H1 (cell line): ENCODE data around the gene KLHL26.

Experiments used
- KDM4A ChIP-seq: IDR thresholded peaks from one replicate; pipeline ENCODE4 v1.7.1; 2012; ENCODE audit warnings: low read depth, mild to moderate bottlenecking, moderate library complexity, low read length, inconsistent platforms; ENCODE audit not compliant: severe bottlenecking
- POLR2AphosphoS5 ChIP-seq: IDR thresholded peaks from 2 replicates; pipeline ENCODE4 v1.6.1; 2011; ENCODE audit warnings: low read depth, low read length
- SUZ12 ChIP-seq: fragments of 200-600 bp; sonication (generic); IDR thresholded peaks from 2 replicates; pipeline ENCODE4 v1.6.1; 2012; ENCODE audit warnings: mild to moderate bottlenecking, inconsistent platforms, low read length, moderate library complexity, mixed read lengths
- TF ChIP-seq, protein P1 (sequence below), 3 experiments: IDR thresholded peaks; 1 replicate in 2 of 3; 2 replicates in 1 of 3; pipeline versions ENCODE4 v1.5.1 to v1.6.1; 2011; ENCODE audit warnings: low read length in 3 of 3, mild to moderate bottlenecking in 3 of 3, inconsistent platforms in 2 of 3, low read depth in 1 of 3, moderate library complexity in 1 of 3; ENCODE audit not compliant: insufficient read depth in 1 of 3; ENCODE audit errors: control extremely low read depth in 1 of 3

DNA sequence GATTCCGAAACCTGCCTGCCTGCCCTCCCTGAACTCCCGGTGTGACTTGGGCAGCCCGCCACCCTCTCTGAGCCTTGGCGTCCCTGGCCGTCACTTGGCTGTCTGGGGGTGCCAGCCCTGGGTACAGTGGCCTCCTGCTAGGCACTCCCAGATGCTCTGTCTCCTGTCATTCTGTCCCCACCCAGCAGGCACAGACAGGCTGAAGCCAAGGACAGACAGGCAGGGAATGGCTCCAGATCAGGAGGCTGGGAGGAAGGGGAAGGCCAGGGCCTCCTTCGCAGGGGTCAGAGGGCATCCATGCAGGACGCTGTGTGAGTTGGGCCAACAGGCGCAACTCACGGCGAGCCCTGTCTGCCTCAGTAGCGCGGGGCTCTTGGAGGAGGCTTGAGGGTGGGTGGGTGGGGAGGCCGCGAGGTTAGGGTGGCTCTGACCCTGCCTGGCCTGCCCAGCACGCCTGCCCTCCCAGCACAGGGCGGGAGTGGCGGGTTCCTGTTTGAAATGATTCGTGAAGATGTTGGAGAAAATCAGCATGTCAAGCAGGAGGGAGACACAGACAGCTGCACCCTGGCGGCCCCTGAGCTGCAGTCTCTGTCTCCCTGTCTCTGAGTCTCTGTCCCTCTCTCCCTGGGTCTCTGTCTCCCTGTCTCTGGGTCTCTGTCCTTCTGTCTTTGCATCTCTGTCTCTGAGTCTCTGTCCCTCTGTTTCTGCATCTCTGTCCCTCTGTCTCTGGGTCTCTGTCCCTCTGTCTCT lies 19.7 kb downstream of the KLHL26 start:
- no peak for TF ChIP-seq KDM4A
- TF ChIP-seq POLR2AphosphoS5: no peak
- no peak for TF ChIP-seq SUZ12
- TF ChIP-seq, protein P1, sequence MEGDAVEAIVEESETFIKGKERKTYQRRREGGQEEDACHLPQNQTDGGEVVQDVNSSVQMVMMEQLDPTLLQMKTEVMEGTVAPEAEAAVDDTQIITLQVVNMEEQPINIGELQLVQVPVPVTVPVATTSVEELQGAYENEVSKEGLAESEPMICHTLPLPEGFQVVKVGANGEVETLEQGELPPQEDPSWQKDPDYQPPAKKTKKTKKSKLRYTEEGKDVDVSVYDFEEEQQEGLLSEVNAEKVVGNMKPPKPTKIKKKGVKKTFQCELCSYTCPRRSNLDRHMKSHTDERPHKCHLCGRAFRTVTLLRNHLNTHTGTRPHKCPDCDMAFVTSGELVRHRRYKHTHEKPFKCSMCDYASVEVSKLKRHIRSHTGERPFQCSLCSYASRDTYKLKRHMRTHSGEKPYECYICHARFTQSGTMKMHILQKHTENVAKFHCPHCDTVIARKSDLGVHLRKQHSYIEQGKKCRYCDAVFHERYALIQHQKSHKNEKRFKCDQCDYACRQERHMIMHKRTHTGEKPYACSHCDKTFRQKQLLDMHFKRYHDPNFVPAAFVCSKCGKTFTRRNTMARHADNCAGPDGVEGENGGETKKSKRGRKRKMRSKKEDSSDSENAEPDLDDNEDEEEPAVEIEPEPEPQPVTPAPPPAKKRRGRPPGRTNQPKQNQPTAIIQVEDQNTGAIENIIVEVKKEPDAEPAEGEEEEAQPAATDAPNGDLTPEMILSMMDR (IDR thresholded peaks at IDR 0.05; ENCODE audit: control extremely low read depth in 1 of 3, insufficient read depth in 1 of 3, low read depth in 1 of 3, low read length in 3 of 3): no peak
